ENCODE measurements around the gene ETFA.

The ETFA gene

DNA sequence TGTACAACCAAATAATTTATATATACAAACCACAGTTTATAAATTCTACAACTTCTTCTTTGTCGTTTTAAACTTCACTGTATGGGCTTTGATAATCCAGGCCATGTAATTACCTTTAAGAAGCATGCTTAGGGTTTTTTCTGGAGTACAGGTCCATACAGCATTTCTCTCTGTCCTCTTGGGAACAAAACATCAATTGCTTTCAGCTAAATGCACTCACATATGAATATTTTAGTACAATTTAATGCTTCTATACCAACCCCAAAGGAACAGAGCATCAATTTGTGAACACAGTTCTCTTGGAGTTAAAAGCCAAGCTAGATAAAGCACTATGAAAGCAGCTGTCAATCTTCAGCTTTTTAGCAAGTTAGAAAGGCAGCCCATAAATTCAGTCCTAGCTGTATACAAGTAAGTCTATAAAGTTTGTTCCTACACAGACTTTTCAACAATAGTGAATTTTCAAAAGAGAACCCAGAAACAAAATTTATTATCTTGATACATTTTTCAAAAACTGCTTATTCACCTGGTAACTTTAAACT is 66.1 kb downstream of the ETFA start:
- DNase-seq (ENCODE audit: extremely low spot score): no peak
- CTCF ChIA-PET: no interaction called here
- POLR2A ChIA-PET: no interaction called here
- no peak for TF ChIP-seq LEF1 (IDR thresholded peaks at IDR 0.05; ENCODE audit: borderline replicate concordance)
- no peak for TF ChIP-seq NFRKB (IDR thresholded peaks at IDR 0.05)
- TF ChIP-seq ELF4 (IDR thresholded peaks at IDR 0.05): no peak
- no peak for TF ChIP-seq L3MBTL2 (conservative IDR thresholded peaks at IDR 0.05)
- TF ChIP-seq, protein P1, sequence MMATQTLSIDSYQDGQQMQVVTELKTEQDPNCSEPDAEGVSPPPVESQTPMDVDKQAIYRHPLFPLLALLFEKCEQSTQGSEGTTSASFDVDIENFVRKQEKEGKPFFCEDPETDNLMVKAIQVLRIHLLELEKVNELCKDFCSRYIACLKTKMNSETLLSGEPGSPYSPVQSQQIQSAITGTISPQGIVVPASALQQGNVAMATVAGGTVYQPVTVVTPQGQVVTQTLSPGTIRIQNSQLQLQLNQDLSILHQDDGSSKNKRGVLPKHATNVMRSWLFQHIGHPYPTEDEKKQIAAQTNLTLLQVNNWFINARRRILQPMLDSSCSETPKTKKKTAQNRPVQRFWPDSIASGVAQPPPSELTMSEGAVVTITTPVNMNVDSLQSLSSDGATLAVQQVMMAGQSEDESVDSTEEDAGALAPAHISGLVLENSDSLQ (IDR thresholded peaks at IDR 0.05): peak; percentile 54
- TF ChIP-seq SP1 (IDR thresholded peaks at IDR 0.05): no peak
- TF ChIP-seq CTBP1 (IDR thresholded peaks at IDR 0.05; ENCODE audit: borderline replicate concordance): no peak
- TF ChIP-seq TARDBP (IDR thresholded peaks at IDR 0.05): no peak

DNA sequence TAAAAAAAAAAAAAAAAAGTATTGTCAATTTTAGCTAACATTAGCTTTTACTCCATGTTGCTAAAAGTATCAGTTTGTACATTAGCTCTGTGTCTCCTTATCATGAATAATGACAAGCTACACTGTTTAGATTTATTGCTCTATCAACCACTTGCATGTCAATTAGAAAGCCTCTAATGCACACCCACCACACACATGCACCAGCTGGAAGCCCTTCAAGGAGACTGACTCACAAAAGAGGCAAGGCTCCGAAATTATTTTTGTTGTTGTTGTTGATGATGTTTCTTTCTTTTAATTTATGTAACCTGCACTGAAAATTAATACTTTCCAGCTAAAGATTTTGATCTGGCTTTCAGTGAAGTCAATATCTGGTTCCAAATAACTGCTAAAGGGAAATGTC is 71.5 kb downstream of the ETFA start:
- POLR2A ChIA-PET: interaction anchor here (2.2 kb wide), 1 partner anchor 96 kb away, joined by 6 read pairs; the partner anchor contains the start of gene ISL2
- DNase-seq (ENCODE audit: extremely low spot score): no peak
- TF ChIP-seq, protein P1 (IDR thresholded peaks at IDR 0.05): peak; percentile 47
- no peak for TF ChIP-seq ARNT (IDR thresholded peaks at IDR 0.05)
- TF ChIP-seq LEF1 (IDR thresholded peaks at IDR 0.05; ENCODE audit: borderline replicate concordance): no peak
- TF ChIP-seq ZNF384 (IDR thresholded peaks at IDR 0.05): no peak
- CTCF ChIA-PET: interaction anchor here (0.7 to 1.1 kb wide), 3 partner anchors 33 to 706 kb away, joined by 3 to 5 read pairs (median 3); no protein-coding TSS in a partner anchor

DNA sequence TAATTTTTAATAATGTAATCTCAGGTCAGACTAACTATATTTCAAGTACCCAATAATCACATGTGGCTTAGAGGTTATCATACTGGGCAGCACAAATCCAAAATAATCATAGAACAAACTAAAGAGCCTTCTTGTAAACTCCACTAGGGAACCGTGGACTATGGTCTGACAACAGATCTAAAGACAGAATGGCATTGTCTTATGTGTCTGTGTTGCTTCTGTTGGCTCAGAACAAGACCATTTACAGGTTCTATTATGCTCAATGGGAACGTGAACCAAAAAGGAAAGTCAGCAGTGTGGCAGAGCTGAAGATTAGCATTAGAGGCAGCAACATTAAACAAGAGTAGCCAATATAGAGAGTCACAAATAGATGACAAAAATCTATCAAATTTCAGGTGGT is 74.9 kb downstream of the ETFA start:
- DNase-seq (ENCODE audit: extremely low spot score): no peak
- ChIA-PET POLR2A (interaction anchor here (1.2 kb wide), 1 partner anchor 100 kb away, joined by 9 read pairs; the partner anchor contains the start of gene ISL2), CTCF (interaction anchor here (0.8 to 2.4 kb wide), 7 partner anchors 8 to 140 kb away, joined by 3 to 8 read pairs (median 3); no protein-coding TSS in a partner anchor)
- TF ChIP-seq NFRKB (IDR thresholded peaks at IDR 0.05): no peak
- no peak for TF ChIP-seq SUZ12 (IDR thresholded peaks at IDR 0.05)
- TF ChIP-seq FOXA1 (IDR thresholded peaks at IDR 0.05): no peak
- TF ChIP-seq SP1 (IDR thresholded peaks at IDR 0.05): no peak
- TF ChIP-seq TARDBP (IDR thresholded peaks at IDR 0.05): no peak
- no peak for TF ChIP-seq BHLHE40 (IDR thresholded peaks at IDR 0.05; ENCODE audit: borderline replicate concordance)
- TF ChIP-seq HDGF (IDR thresholded peaks at IDR 0.05; ENCODE audit: borderline replicate concordance): no peak
- no peak for TF ChIP-seq FOXK2 (IDR thresholded peaks at IDR 0.05)
- TF ChIP-seq ARNT (IDR thresholded peaks at IDR 0.05): no peak
- TF ChIP-seq ELF4 (IDR thresholded peaks at IDR 0.05): no peak
- no peak for TF ChIP-seq LEF1 (IDR thresholded peaks at IDR 0.05; ENCODE audit: borderline replicate concordance)
- no peak for TF ChIP-seq L3MBTL2 (conservative IDR thresholded peaks at IDR 0.05)
- TF ChIP-seq ZNF384 (IDR thresholded peaks at IDR 0.05): no peak
- no peak for TF ChIP-seq FOXM1 (IDR thresholded peaks at IDR 0.05; ENCODE audit: borderline replicate concordance)
- TF ChIP-seq, protein P1 (IDR thresholded peaks at IDR 0.05): no peak
- no peak for TF ChIP-seq CTBP1 (IDR thresholded peaks at IDR 0.05; ENCODE audit: borderline replicate concordance)

DNA sequence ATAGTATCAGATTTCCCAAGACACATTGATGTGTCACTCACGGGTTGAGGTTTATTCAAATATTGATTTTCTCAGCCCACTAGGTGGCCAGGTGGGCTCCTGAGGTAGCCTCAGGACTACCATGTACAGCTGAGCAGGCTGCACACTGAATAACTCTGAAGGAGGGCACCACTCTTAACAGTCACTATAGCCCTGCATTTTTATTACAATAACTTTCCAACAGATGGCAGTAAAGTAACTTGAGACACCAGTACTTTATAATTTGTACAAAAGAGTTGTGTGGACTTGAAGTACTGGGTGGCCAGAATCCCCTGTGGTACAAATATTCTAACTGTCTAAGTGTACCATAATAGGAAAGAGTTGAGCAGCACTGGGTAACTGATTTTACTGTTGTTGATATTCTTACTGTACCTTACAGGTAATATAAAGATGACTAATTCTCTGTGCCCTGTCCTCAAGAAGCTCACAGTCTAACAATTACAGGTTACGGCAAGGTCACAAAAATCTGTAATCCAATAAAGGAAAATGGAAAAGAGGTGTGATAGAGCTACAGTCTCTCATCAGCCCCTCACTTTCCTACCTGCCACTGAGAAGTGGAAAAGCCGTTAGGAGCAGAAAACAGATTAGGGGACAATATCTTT is 76.0 kb downstream of the ETFA start:
- ChIA-PET CTCF (interaction anchor here (0.6 to 2.4 kb wide), 11 partner anchors 8 to 141 kb away, joined by 3 to 8 read pairs (median 3); no protein-coding TSS in a partner anchor), POLR2A (interaction anchor here (1.2 kb wide), 1 partner anchor 101 kb away, joined by 9 read pairs; the partner anchor contains the start of gene ISL2)
- TF ChIP-seq, protein P1 (IDR thresholded peaks at IDR 0.05): peak; percentile 53; the same call in 1 of the 2 replicates
- no peak for TF ChIP-seq ARNT (IDR thresholded peaks at IDR 0.05)
- peak; percentile 50 for DNase-seq (ENCODE audit: extremely low spot score)

DNA sequence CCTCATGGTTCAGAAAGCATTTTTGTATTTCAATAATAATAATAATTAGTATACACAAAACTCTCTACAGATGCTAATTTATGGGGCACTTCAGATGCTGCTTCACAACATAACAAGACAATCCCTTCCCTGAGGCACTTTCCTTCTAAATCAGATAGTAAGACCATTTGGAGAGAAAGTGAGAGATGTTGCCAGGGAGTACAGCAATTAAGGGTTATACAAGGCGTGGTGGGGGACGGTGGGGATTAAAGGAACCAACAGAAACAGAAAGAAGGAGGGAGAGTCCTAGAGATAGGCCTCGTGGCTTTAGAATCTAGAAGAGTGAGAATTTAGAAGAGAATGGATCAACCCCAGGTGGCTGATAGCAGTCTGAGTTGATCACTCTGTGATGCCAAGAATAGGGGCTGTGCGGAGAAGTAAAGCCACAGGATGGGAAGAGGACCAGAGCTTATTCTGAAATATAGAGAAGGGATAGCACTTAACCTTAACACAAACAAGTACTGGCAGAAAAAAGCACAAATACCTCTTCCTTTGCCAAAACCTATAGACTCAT is 76.9 kb downstream of the ETFA start:
- ChIA-PET CTCF (interaction anchor here (1.6 to 2.4 kb wide), 2 partner anchors 19 to 96 kb away, joined by 7 to 8 read pairs; no protein-coding TSS in a partner anchor), POLR2A (no interaction called here)
- TF ChIP-seq FOXM1 (IDR thresholded peaks at IDR 0.05; ENCODE audit: borderline replicate concordance): no peak
- TF ChIP-seq ARNT (IDR thresholded peaks at IDR 0.05): no peak
- no peak for TF ChIP-seq NFRKB (IDR thresholded peaks at IDR 0.05)
- TF ChIP-seq LEF1 (IDR thresholded peaks at IDR 0.05; ENCODE audit: borderline replicate concordance): no peak
- no peak for TF ChIP-seq ELF4 (IDR thresholded peaks at IDR 0.05)
- TF ChIP-seq SUZ12 (IDR thresholded peaks at IDR 0.05): no peak
- TF ChIP-seq HDGF (IDR thresholded peaks at IDR 0.05; ENCODE audit: borderline replicate concordance): no peak
- TF ChIP-seq L3MBTL2 (conservative IDR thresholded peaks at IDR 0.05): no peak
- TF ChIP-seq ZNF384 (IDR thresholded peaks at IDR 0.05): no peak
- no peak for TF ChIP-seq BHLHE40 (IDR thresholded peaks at IDR 0.05; ENCODE audit: borderline replicate concordance)
- no peak for TF ChIP-seq SP1 (IDR thresholded peaks at IDR 0.05)
- no peak for TF ChIP-seq CTBP1 (IDR thresholded peaks at IDR 0.05; ENCODE audit: borderline replicate concordance)
- TF ChIP-seq FOXA1 (IDR thresholded peaks at IDR 0.05): no peak
- no peak for DNase-seq (ENCODE audit: extremely low spot score)
